HFFc6 (cell line): ENCODE data around the gene ZDHHC9. TPM values are rescaled to one million over a fixed set of nuclear protein-coding genes. Genes with fewer than 3 reads are reported as not detected.
A peak's percentile ranks its signal among the peaks of the same experiment; 100 is the strongest.

ENCODE experiments used
- DNase-seq: peaks from one replicate; pipeline ENCODE4 v3.0.0-alpha.2; 2018
- H3K27ac Mint-ChIP-seq: 2 replicates; pipeline ENCODE4 v1.8.0; 2020; ENCODE audit warnings: mild to moderate bottlenecking, mixed read lengths
- H3K27me3 Mint-ChIP-seq: 2 replicates; pipeline ENCODE4 v1.8.0; 2021; ENCODE audit warnings: mild to moderate bottlenecking, moderate library complexity, mixed read lengths; ENCODE audit not compliant: insufficient read depth
- H3K36me3 Mint-ChIP-seq: 2 replicates; pipeline ENCODE4 v1.8.0; 2021; ENCODE audit warnings: low read depth, mixed read lengths
- H3K4me1 Mint-ChIP-seq: 2 replicates; pipeline ENCODE4 v1.8.0; 2020; ENCODE audit warnings: low read depth, mixed read lengths
- H3K4me3 Mint-ChIP-seq: 2 replicates; pipeline ENCODE4 v1.8.0; 2020; ENCODE audit warnings: mild to moderate bottlenecking, moderate library complexity, mixed read lengths
- H3K9me3 Mint-ChIP-seq: 2 replicates; pipeline ENCODE4 v1.8.0; 2020; ENCODE audit warnings: mild to moderate bottlenecking, mixed read lengths
- total RNA-seq, 6 experiments: library from RNA; stranded (reverse); fragmentation: NEBNext Ultra II Directional; extraction: Animal tissue kit (Norgen Biotek cat#: 25700); gene quantifications; 2 replicates in 1 of 6; 3 replicates in 5 of 6; pipeline ENCODE4 v1.2.3, GENCODE V29; 2021
- TF ChIP-seq, protein P1 (sequence below): fragments of 200-600 bp; sonication (generic); IDR thresholded peaks from 2 replicates; pipeline ENCODE4 v1.5.0; 2021; ENCODE audit warnings: antibody characterized with exemption, mild to moderate bottlenecking

Gene ZDHHC9
- total RNA-seq, 6 experiments from 2014 or later, result 30.8 to 47.8 (median 33.6) TPM

DNA sequence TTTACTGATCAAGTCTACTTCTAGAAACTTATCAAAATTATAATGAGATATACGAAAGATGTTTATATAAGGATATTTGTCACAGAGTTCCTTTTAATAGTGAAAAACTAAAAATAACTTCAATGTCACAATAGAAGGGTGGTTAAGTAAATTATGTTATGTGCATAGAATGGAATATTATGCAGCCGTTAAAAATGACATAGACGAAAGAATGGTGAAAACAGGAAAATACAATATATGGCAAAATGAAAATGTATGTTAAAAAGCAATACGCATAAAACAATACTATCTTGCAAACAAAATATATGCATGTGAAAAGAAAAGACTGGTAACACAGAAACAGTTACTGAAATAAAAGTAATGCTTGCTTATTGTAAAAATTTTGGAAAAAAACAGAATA is 19.1 kb downstream of the ZDHHC9 start:
- no peaks in the 10 kb centered on the region for H3K9me3 Mint-ChIP-seq
- no peaks in the 10 kb centered on the region for H3K4me1 Mint-ChIP-seq

DNA sequence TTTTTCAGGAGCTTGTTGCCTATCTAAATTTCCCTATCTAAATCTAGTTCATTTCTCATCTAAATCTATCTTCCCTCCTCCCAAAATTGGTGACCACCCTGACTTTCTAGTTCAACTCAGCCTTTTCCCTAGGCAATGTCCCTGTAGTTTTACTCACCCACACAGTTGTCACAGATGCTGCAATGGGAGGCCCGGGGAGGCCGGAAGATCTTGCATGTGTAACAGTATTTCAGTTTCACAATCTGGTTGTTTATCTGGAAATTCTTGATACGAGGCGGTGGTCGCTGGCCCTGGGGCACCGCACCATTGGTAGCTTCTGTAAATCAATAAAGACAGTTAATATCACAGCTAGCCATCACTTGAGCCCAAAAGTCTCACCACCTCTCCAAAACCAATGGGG is 20.2 kb downstream of the ZDHHC9 start:
- no peaks in the 10 kb centered on the region for H3K9me3 Mint-ChIP-seq
- H3K27me3 Mint-ChIP-seq, result no peaks in the 10 kb centered on the region
- no peak overlapping the region for H3K27ac Mint-ChIP-seq
- H3K36me3 Mint-ChIP-seq, result peaks cover 5% of the 10 kb centered on the region
- TF ChIP-seq, protein P1, sequence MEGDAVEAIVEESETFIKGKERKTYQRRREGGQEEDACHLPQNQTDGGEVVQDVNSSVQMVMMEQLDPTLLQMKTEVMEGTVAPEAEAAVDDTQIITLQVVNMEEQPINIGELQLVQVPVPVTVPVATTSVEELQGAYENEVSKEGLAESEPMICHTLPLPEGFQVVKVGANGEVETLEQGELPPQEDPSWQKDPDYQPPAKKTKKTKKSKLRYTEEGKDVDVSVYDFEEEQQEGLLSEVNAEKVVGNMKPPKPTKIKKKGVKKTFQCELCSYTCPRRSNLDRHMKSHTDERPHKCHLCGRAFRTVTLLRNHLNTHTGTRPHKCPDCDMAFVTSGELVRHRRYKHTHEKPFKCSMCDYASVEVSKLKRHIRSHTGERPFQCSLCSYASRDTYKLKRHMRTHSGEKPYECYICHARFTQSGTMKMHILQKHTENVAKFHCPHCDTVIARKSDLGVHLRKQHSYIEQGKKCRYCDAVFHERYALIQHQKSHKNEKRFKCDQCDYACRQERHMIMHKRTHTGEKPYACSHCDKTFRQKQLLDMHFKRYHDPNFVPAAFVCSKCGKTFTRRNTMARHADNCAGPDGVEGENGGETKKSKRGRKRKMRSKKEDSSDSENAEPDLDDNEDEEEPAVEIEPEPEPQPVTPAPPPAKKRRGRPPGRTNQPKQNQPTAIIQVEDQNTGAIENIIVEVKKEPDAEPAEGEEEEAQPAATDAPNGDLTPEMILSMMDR, result no peak
- H3K4me3 Mint-ChIP-seq, result no peak overlapping the region
- H3K4me1 Mint-ChIP-seq, result no peaks in the 10 kb centered on the region
- DNase-seq, result no peak

More for the DNA sequence above, 19.1 kb downstream of the ZDHHC9 start:
- H3K4me3 Mint-ChIP-seq, result no peak overlapping the region
- TF ChIP-seq, protein P1, result no peak
- DNase-seq, result no peak
- H3K36me3 Mint-ChIP-seq, result peaks cover 5% of the 10 kb centered on the region
- no peaks in the 10 kb centered on the region for H3K27me3 Mint-ChIP-seq
- no peak overlapping the region for H3K27ac Mint-ChIP-seq

DNA sequence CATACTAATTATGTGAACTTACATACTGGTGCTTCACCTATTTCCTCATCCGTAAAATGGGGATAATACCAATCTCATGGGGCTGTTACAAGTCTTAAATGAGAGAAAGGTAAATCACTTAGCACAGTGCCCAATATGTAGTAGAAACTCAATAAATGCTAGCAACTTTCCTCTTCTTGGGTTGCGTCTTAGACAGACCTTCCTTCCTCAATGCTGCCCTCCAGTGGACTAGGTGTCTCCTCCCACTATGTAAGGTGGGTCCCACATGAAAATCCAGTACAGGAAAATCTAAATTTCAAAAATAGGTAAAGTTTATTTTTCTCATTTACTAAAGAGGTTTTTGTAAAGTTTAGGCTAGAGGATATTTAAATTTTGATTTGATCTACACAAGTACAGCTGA is 20.6 kb downstream of the ZDHHC9 start:
- no peak for DNase-seq
- H3K27ac Mint-ChIP-seq, result no peak overlapping the region
- no peaks in the 10 kb centered on the region for H3K9me3 Mint-ChIP-seq
- no peaks in the 10 kb centered on the region for H3K27me3 Mint-ChIP-seq
- no peak overlapping the region for H3K4me3 Mint-ChIP-seq
- no peaks in the 10 kb centered on the region for H3K4me1 Mint-ChIP-seq
- H3K36me3 Mint-ChIP-seq, result peaks cover 5% of the 10 kb centered on the region
- TF ChIP-seq, protein P1, result peak; percentile 63

DNA sequence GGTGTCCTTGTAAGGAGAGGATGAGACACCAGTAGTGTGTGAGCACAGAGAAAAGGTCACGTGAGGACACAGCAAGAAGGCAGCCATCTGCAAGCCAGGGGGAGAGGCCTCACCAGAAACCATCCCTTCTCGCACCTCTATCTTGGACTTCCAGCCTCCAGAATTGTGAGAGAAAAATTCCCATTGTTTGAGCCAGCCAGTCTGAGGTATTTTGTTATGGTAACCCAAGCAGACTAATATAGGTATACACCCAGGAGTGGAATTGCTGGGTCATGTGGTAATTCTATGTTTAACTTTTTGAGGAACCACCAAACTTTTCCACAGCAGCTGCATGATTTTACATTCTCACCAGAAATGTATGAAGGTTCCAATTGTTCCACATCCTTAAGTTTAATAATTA is 25.6 kb downstream of the ZDHHC9 start:
- Mint-ChIP-seq H3K36me3 (peaks cover 5% of the 10 kb centered on the region; the same call in 1 of the 2 replicates), H3K27me3 (no peaks in the 10 kb centered on the region; the same call in 1 of the 2 replicates), H3K4me1 (no peaks in the 10 kb centered on the region), H3K27ac (no peak overlapping the region), H3K4me3 (no peak overlapping the region), H3K9me3 (no peaks in the 10 kb centered on the region)
- peak; percentile 4 for DNase-seq
- TF ChIP-seq, protein P1, result no peak

DNA sequence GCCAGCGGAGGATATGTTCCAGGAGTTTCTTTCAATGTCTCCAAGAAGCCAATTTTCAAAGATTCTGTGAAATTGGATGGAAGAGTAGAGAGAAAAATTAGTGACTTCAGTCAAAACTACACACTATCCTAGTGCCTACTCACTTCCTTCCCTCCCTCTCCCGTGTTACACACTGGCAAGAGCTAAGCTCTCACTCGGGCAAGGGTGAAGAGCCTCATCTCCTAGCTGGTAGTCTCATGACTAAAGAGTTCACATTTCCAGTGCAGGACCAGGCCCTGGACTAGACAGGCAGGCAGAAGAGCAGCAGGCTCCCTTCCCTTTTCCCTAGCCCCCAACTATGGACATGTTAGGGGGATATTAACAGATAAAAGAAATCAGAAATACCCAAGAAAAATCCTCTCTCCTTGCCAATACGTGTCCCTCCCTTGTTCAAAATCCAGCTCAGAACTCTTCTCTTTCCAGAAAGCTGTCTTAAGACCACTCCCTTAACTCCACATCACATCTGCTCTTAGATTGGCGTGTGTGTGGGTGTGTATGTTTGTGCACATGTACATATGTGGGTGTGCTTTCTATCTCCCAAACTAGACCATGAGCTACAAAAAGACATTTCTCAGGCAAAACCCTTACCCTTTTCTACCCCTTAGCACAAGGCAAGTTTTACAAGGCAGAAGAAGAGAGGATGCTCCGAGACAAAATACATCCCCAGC is 29.9 kb downstream of the ZDHHC9 start:
- DNase-seq, result no peak
- H3K27me3 Mint-ChIP-seq, result no peaks in the 10 kb centered on the region; the same call in 1 of the 2 replicates
- peaks cover 7% of the 10 kb centered on the region for H3K4me1 Mint-ChIP-seq
- TF ChIP-seq, protein P1, result no peak
- H3K4me3 Mint-ChIP-seq, result no peak overlapping the region
- no peak overlapping the region for H3K27ac Mint-ChIP-seq
- H3K36me3 Mint-ChIP-seq, result peaks cover 9% of the 10 kb centered on the region
- no peaks in the 10 kb centered on the region for H3K9me3 Mint-ChIP-seq
